Endothelial cell of umbilical vein (primary cell): ENCODE data around the gene LTB4R. TPM values are rescaled to one million over a fixed set of nuclear protein-coding genes. Genes with fewer than 3 reads are reported as not detected.

Source experiments
- BruUV-seq: library from RNA; stranded (reverse); fragments of 400-500 nt; replicated peaks from 2 replicates; lab custom pipeline; 2021; lab: Mats Ljungman, UMichigan
- CTCF ChIA-PET: fragments of 300-600, 350-600 bp; sonication (Branson Sonifier 250); formaldehyde crosslinking; loops from one replicate; lab custom pipeline; 2021; ENCODE audit warnings: antibody characterized with exemption, inconsistent platforms; lab: Charles Lee
- POLR2A ChIA-PET: fragments of 300-600, 350-600 bp; sonication (Branson Sonifier 250); formaldehyde crosslinking; loops from one replicate; lab custom pipeline; 2021; ENCODE audit warnings: antibody characterized with exemption, inconsistent platforms; lab: Charles Lee
- DNase-seq: peaks from one replicate; pipeline ENCODE4 v3.0.0-alpha.2; 2011; ENCODE audit warnings: low read depth, low spot score
- FAIRE-seq: peaks from 2 replicates; lab custom pipeline; 2011; peaks lifted over from hg19 to GRCh38; lab: Jason Lieb, UNC
- H2AFZ ChIP-seq: 2 replicates; pipeline ENCODE4 v1.6.0; 2012; ENCODE audit warnings: low read depth, low read length, control low read depth, inconsistent platforms
- H3K27ac ChIP-seq: 2 replicates; pipeline ENCODE4 v1.5.1; 2011; ENCODE audit warnings: low read depth, mild to moderate bottlenecking, control low read depth, low read length, moderate library complexity; ENCODE audit not compliant: insufficient read depth
- H3K27me3 ChIP-seq, 2 experiments: 2 replicates each; pipeline versions ENCODE4 v1.6.0 to v1.6.1; 2011; ENCODE audit warnings: low read length in 2 of 2, mixed read lengths in 1 of 2; ENCODE audit not compliant: control insufficient read depth in 2 of 2, insufficient read depth in 2 of 2
- H3K36me3 ChIP-seq, 2 experiments: 2 replicates in 1 of 2; 3 replicates in 1 of 2; pipeline ENCODE4 v1.5.1; 2011; ENCODE audit warnings: low read length in 2 of 2, mild to moderate bottlenecking in 1 of 2, moderate library complexity in 1 of 2; ENCODE audit not compliant: control insufficient read depth in 2 of 2, insufficient read depth in 2 of 2; ENCODE audit errors: extremely low read depth in 1 of 2
- H3K4me1 ChIP-seq: 3 replicates; pipeline ENCODE4 v1.5.1; 2011; ENCODE audit warnings: mild to moderate bottlenecking, low read length; ENCODE audit not compliant: control insufficient read depth, insufficient read depth; ENCODE audit errors: extremely low read depth
- H3K4me2 ChIP-seq: 2 replicates; pipeline ENCODE4 v1.6.1; 2011; ENCODE audit warnings: low read length, control low read depth, mixed read lengths; ENCODE audit not compliant: insufficient read depth
- H3K4me3 ChIP-seq, 3 experiments: fragments of 200-600 bp in 1 of 3; sonication (generic), shearing (Covaris generic) in 1 of 3; replicated peaks in 1 of 3; 2 replicates each; pipeline ENCODE4 v1.5.1; 2011 to 2016; ENCODE audit warnings: control low read depth in 3 of 3, low read length in 3 of 3, mild to moderate bottlenecking in 2 of 3, inconsistent platforms in 1 of 3, low read depth in 1 of 3, moderate library complexity in 1 of 3; ENCODE audit not compliant: insufficient read depth in 1 of 3
- H3K79me2 ChIP-seq: 2 replicates; pipeline ENCODE4 v1.6.0; 2012; ENCODE audit warnings: low read length, inconsistent platforms; ENCODE audit not compliant: control insufficient read depth, insufficient read depth
- H3K9ac ChIP-seq: replicated peaks from 2 replicates; pipeline ENCODE3; 2011; ENCODE audit warnings: low read length, control low read depth; ENCODE audit not compliant: insufficient read depth; ENCODE audit errors: extremely low read depth
- H3K9me1 ChIP-seq: replicated peaks from 3 replicates; pipeline ENCODE4 v1.6.0; 2011; ENCODE audit warnings: mild to moderate bottlenecking, low read length; ENCODE audit not compliant: control insufficient read depth, insufficient read depth; ENCODE audit errors: extremely low read depth
- H3K9me3 ChIP-seq: replicated peaks from 2 replicates; pipeline ENCODE4 v1.5.1; 2012; ENCODE audit warnings: low read length, inconsistent platforms; ENCODE audit not compliant: control insufficient read depth, insufficient read depth
- H4K20me1 ChIP-seq: replicated peaks from 2 replicates; pipeline ENCODE3; 2011; ENCODE audit warnings: mild to moderate bottlenecking, low read length; ENCODE audit not compliant: control insufficient read depth, insufficient read depth; ENCODE audit errors: extremely low read depth
- CTCF ChIP-seq, 2 donors: IDR thresholded peaks; 1 replicate in 1 of 2; 2 replicates in 1 of 2; pipeline ENCODE4 v1.5.1; 2011; ENCODE audit warnings: low read length in 2 of 2, mild to moderate bottlenecking in 2 of 2, moderate library complexity in 2 of 2, control low read depth in 1 of 2, inconsistent platforms in 1 of 2, low read depth in 1 of 2; ENCODE audit not compliant: insufficient read depth in 1 of 2; ENCODE audit errors: extremely low read depth in 1 of 2
- FOS ChIP-seq: IDR thresholded peaks from 2 replicates; pipeline ENCODE4 v1.6.1; 2011; ENCODE audit warnings: mild to moderate bottlenecking, low read length, moderate library complexity, borderline replicate concordance; ENCODE audit not compliant: insufficient read depth
- dilution Hi-C: fragments of 300-500 bp; cut with MboI; formaldehyde crosslinking; loops from one replicate; pipeline ENCODE4 v1.15.0; 2019; ENCODE audit warnings: low sequenced_read_pairs; ENCODE audit not compliant: extremely low pct_ligation_motif_present
- intact Hi-C: fragments of 100-400 bp; cut with micrococcal nuclease; formaldehyde crosslinking; loops from one replicate; pipeline ENCODE4 v1.10.0; 2022
- polyA plus RNA-seq, 4 experiments: library from polyadenylated mRNA; depleted of rRNA in 3 of 4; stranded (reverse) in 3 of 4; unstranded in 1 of 4; fragments of >200 nt; gene quantifications; 2 replicates each; pipeline versions ENCODE4 v1.2.1 to v1.2.3, GENCODE V29; 2011 to 2012; ENCODE audit warnings: missing spikeins in 1 of 4
- total RNA-seq: library from RNA; stranded (reverse); gene quantifications from 2 replicates; pipeline ENCODE4 v1.2.3, GENCODE V29; 2021

LTB4R gene
- total and polyA plus RNA-seq, 2 donors (not counting 3 experiments of a cell fraction or from before 2014, with no cell fraction given) = 9.1 to 10.5 TPM

- TF ChIP-seq CTCF (IDR thresholded peaks at IDR 0.05; ENCODE audit: extremely low read depth in 1 of 2, insufficient read depth in 1 of 2, low read depth in 1 of 2, low read length in 2 of 2) (peak in 1 of 2 donors; percentile 1), FOS (no peak)
- Histone ChIP-seq H3K4me1 (peaks cover 37% of the 10 kb centered on the region), H3K9ac (no peak overlapping the region), H4K20me1 (no peaks in the 10 kb centered on the region), H3K27me3 (no peaks in the 10 kb centered on the region), H2AFZ (no peak overlapping the region), H3K4me3 (no peak overlapping the region), H3K36me3 (peaks cover 0 to 29% of the 10 kb centered on the region in 2 experiments), H3K79me2 (no peaks in the 10 kb centered on the region), H3K27ac (no peak overlapping the region), H3K9me3 (no peaks in the 10 kb centered on the region), H3K4me2 (no peak overlapping the region), H3K9me1 (no peaks in the 10 kb centered on the region)
- intact Hi-C loops (loop anchor here (1.0 kb wide), 2 partner anchors 37 to 66 kb away; partner anchors contain the start of genes RABGGTA and TINF2), dilution Hi-C loops (no loop called here)
- ChIA-PET CTCF (interaction anchor here (0.6 to 7.4 kb wide), 45 partner anchors 8 to 754 kb away, joined by 3 to 122 read pairs (median 5); partner anchors contain the start of genes CHMP4A, DHRS1, GMPR2 and IPO4), POLR2A (interaction anchor here (0.9 to 1.2 kb wide), 3 partner anchors 66 to 95 kb away, joined by 3 to 4 read pairs (median 3); partner anchors contain the start of genes CHMP4A, MDP1 and TINF2)
- FAIRE-seq (no peak), DNase-seq (no peak)
- no TSS peak for BruUV-seq
Measured at GRCh38 chr14:24308342-24309124, 2.8 kb upstream of the LTB4R start.
